HEK293 (cell line): ENCODE measurements around the gene TECR.
"Not testable (repeated sequence)": the region's sequence is repeated elsewhere in the genome, so short reads cannot be mapped to it uniquely, and the experiment has no call there.

Source experiments
- CTCF ChIA-PET: fragments of 350-600 bp; formaldehyde crosslinking; extraction: SDS; loops from one replicate; lab custom pipeline; 2021; ENCODE audit warnings: antibody characterized with exemption; lab: Yijun Ruan, JAX
- POLR2A ChIA-PET: fragments of 300-600 bp; formaldehyde crosslinking; extraction: SDS; loops from one replicate; lab custom pipeline; 2020; ENCODE audit warnings: antibody characterized with exemption, inconsistent platforms; lab: Yijun Ruan, JAX
- H3K27ac ChIP-seq: fragments of 200-500 bp; sonication (Bioruptor generic); 2 replicates; pipeline ENCODE4 v1.5.1; 2014; ENCODE audit warnings: low read depth, low read length, control low read depth, inconsistent platforms; ENCODE audit errors: extremely low read depth
- H3K36me3 ChIP-seq, 2 experiments: fragments of 200-500 bp in 1 of 2; sonication (Bioruptor generic) in 1 of 2; 1 replicate in 1 of 2; 2 replicates in 1 of 2; pipeline ENCODE4 v1.5.1; 2014 to 2017; ENCODE audit warnings: inconsistent platforms in 2 of 2, low read length in 2 of 2; ENCODE audit not compliant: control insufficient read depth in 2 of 2, insufficient read depth in 1 of 2
- H3K4me1 ChIP-seq: fragments of 200-500 bp; sonication (Bioruptor generic); 2 replicates; pipeline ENCODE4 v1.5.1; 2014; ENCODE audit warnings: mild to moderate bottlenecking, low read length, inconsistent platforms; ENCODE audit not compliant: control insufficient read depth, insufficient read depth
- H3K4me3 ChIP-seq: 2 replicates; pipeline ENCODE4 v1.5.1; 2011; ENCODE audit warnings: low read depth, mild to moderate bottlenecking, control low read depth, low read length, moderate library complexity
- H3K9me3 ChIP-seq: fragments of 200-500 bp; sonication (Bioruptor generic); 2 replicates; pipeline ENCODE4 v1.5.1; 2014; ENCODE audit warnings: low read depth, low read length, inconsistent platforms; ENCODE audit not compliant: control insufficient read depth, insufficient read depth
- HIC1 ChIP-seq: fragments of 450-650 bp; formaldehyde crosslinking; IDR thresholded peaks from 2 replicates; pipeline ENCODE4 v1.5.1; 2016; ENCODE audit warnings: missing biosample characterization, missing genetic modification characterization
- KLF1 ChIP-seq: fragments of 450-650 bp; formaldehyde crosslinking; IDR thresholded peaks from 2 replicates; pipeline ENCODE4 v1.5.1; 2016; ENCODE audit warnings: missing biosample characterization, missing genetic modification characterization
- KLF7 ChIP-seq: fragments of 450-650 bp; formaldehyde crosslinking; IDR thresholded peaks from 2 replicates; pipeline ENCODE4 v1.5.1; 2016; ENCODE audit warnings: missing biosample characterization, missing genetic modification characterization, borderline replicate concordance
- KLF8 ChIP-seq: fragments of 450-650 bp; formaldehyde crosslinking; IDR thresholded peaks from 2 replicates; pipeline ENCODE4 v1.5.1; 2016; ENCODE audit warnings: missing biosample characterization, missing genetic modification characterization
- KLF9 ChIP-seq: fragments of 450-650 bp; formaldehyde crosslinking; IDR thresholded peaks from 2 replicates; pipeline ENCODE4 v1.5.1; 2016; ENCODE audit warnings: missing biosample characterization, missing genetic modification characterization, low read depth
- SP2 ChIP-seq: fragments of 450-650 bp; formaldehyde crosslinking; IDR thresholded peaks from 2 replicates; pipeline ENCODE4 v1.5.1; 2016; ENCODE audit warnings: missing biosample characterization, missing genetic modification characterization
- WT1 ChIP-seq: fragments of 450-650 bp; formaldehyde crosslinking; IDR thresholded peaks from 2 replicates; pipeline ENCODE4 v1.5.1; 2016; ENCODE audit warnings: missing biosample characterization, missing genetic modification characterization
- ZBTB17 ChIP-seq: fragments of 450-650 bp; formaldehyde crosslinking; IDR thresholded peaks from 2 replicates; pipeline ENCODE4 v1.5.1; 2016; ENCODE audit warnings: missing biosample characterization, missing genetic modification characterization
- ZBTB20 ChIP-seq: fragments of 450-650 bp; formaldehyde crosslinking; IDR thresholded peaks from 2 replicates; pipeline ENCODE4 v1.5.1; 2016; ENCODE audit warnings: missing biosample characterization, missing genetic modification characterization
- ZBTB7A ChIP-seq: fragments of 450-650 bp; formaldehyde crosslinking; IDR thresholded peaks from 2 replicates; pipeline ENCODE4 v1.5.1; 2016; ENCODE audit warnings: low read depth, missing biosample characterization, missing genetic modification characterization
- ZIC2 ChIP-seq: fragments of 450-650 bp; formaldehyde crosslinking; IDR thresholded peaks from 2 replicates; pipeline ENCODE4 v1.5.1; 2016; ENCODE audit warnings: missing biosample characterization, missing genetic modification characterization
- ZNF341 ChIP-seq: fragments of 450-650 bp; formaldehyde crosslinking; IDR thresholded peaks from 2 replicates; pipeline ENCODE4; 2016; ENCODE audit warnings: low read depth, missing biosample characterization, missing genetic modification characterization
- ZNF398 ChIP-seq: fragments of 450-650 bp; formaldehyde crosslinking; IDR thresholded peaks from 2 replicates; pipeline ENCODE4 v1.5.1; 2017; ENCODE audit warnings: missing biosample characterization, missing genetic modification characterization
- ZNF548 ChIP-seq: fragments of 450-650 bp; formaldehyde crosslinking; IDR thresholded peaks from 2 replicates; pipeline ENCODE4 v1.5.1; 2016; ENCODE audit warnings: missing biosample characterization, missing genetic modification characterization
- ZNF76 ChIP-seq: fragments of 450-650 bp; formaldehyde crosslinking; IDR thresholded peaks from 2 replicates; pipeline ENCODE4; 2016; ENCODE audit warnings: low read depth, missing biosample characterization, missing genetic modification characterization, borderline replicate concordance
- ZSCAN5A ChIP-seq: fragments of 450-650 bp; formaldehyde crosslinking; IDR thresholded peaks from 2 replicates; pipeline ENCODE4 v1.5.1; 2016; ENCODE audit warnings: missing biosample characterization, missing genetic modification characterization
- TF ChIP-seq, protein P1 (sequence below): fragments of 450-650 bp; formaldehyde crosslinking; IDR thresholded peaks from 2 replicates; pipeline ENCODE4 v1.5.1; 2016; ENCODE audit warnings: missing biosample characterization, missing genetic modification characterization

TECR gene

GRCh38 chr19:14563989-14564651 lies 34.7 kb downstream of the TECR start:
- Histone ChIP-seq H3K4me1 (no peaks in the 10 kb centered on the region), H3K27ac (0 out of 2 replicates have a peak overlapping the region, but pooled peaks have one; percentile 16), H3K4me3 (no peak overlapping the region), H3K36me3 (peaks cover 0 to 38% of the 10 kb centered on the region in 2 experiments; a peak in 2 of 3 replicates), H3K9me3 (no peaks in the 10 kb centered on the region)
- POLR2A ChIA-PET: interaction anchor here (1.0 kb wide), 1 partner anchor 10 kb away, joined by 4 read pairs; no protein-coding TSS in a partner anchor
- TF ChIP-seq ZSCAN5A (tag by site-specific recombination): no peak
- no peak for TF ChIP-seq ZBTB20 (tag by site-specific recombination)
- peak; percentile 63 for TF ChIP-seq ZNF341
- TF ChIP-seq KLF8 (tag by site-specific recombination): peak; percentile 49; the same call in 1 of the 2 replicates
- no peak for TF ChIP-seq ZNF548
- CTCF ChIA-PET: interaction anchor here (1.4 kb wide), 1 partner anchor 10 kb away, joined by 4 read pairs; no protein-coding TSS in a partner anchor

DNA sequence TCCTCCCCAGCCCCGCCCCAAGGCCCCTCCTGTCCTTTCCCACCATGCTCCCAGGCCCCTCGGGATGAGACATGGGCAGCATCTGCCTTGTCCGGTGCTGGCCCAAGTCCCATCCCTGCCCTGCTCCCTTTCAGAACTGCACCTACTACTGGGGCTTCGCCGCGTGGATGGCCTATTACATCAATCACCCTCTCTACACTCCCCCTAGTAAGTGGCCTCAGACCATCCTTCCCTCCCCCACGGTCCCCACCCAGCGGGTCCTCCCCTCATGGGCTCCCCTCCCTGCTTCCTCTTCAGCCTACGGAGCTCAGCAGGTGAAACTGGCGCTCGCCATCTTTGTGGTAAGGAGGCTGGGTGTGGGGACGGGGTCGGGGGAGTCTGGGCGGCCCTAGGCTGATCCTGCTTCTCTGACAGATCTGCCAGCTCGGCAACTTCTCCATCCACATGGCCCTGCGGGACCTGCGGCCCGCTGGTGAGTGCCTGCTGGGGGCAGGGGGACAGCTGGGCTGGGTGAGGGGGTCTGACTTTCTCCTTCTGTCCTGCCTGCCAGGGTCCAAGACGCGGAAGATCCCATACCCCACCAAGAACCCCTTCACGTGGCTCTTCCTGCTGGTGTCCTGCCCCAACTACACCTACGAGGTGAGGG lies 35.4 kb downstream of the TECR start:
- H3K9me3 ChIP-seq, H3K27ac ChIP-seq, H3K4me1 ChIP-seq: not testable (repeated sequence)
- ChIA-PET CTCF (interaction anchor here (1.4 kb wide), 1 partner anchor 9 kb away, joined by 4 read pairs; no protein-coding TSS in a partner anchor), POLR2A (interaction anchor here (0.6 to 1.0 kb wide), 2 partner anchors 10 to 22 kb away, joined by 3 to 4 read pairs; no protein-coding TSS in a partner anchor)
- peaks cover 0 to 42% of the 10 kb centered on the region in 2 experiments; a peak in 2 of 3 replicates for H3K36me3 ChIP-seq
- TF ChIP-seq SP2 (tag by site-specific recombination): peak; percentile 43
- TF ChIP-seq ZNF398 (tag by site-specific recombination): peak; percentile 35; the same call in 1 of the 2 replicates
- peak; percentile 85 for TF ChIP-seq KLF8 (tag by site-specific recombination)
- 0 out of 2 replicates have a peak, but pooled peaks have one; percentile 16 for TF ChIP-seq KLF7 (tag by site-specific recombination)
- peak; percentile 36; the same call in 1 of the 2 replicates for TF ChIP-seq ZNF76 (tag by site-specific recombination)
- TF ChIP-seq ZBTB17: peak; percentile 79
- peak; percentile 56; the same call in 1 of the 2 replicates for TF ChIP-seq WT1 (tag by site-specific recombination)
- TF ChIP-seq, protein P1, sequence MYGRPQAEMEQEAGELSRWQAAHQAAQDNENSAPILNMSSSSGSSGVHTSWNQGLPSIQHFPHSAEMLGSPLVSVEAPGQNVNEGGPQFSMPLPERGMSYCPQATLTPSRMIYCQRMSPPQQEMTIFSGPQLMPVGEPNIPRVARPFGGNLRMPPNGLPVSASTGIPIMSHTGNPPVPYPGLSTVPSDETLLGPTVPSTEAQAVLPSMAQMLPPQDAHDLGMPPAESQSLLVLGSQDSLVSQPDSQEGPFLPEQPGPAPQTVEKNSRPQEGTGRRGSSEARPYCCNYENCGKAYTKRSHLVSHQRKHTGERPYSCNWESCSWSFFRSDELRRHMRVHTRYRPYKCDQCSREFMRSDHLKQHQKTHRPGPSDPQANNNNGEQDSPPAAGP (tag by site-specific recombination): peak; percentile 76; the same call in 1 of the 2 replicates
- TF ChIP-seq KLF1 (tag by site-specific recombination): peak; percentile 98
- 0 out of 2 replicates have a peak, but pooled peaks have one; percentile 31 for TF ChIP-seq KLF9 (tag by site-specific recombination)
- TF ChIP-seq ZIC2: peak; percentile 36; the same call in 1 of the 2 replicates
- TF ChIP-seq ZBTB7A (tag by site-specific recombination): 0 out of 2 replicates have a peak, but pooled peaks have one; percentile 11
- TF ChIP-seq HIC1 (tag by site-specific recombination): peak; percentile 28; the same call in 1 of the 2 replicates
- TF ChIP-seq, all 188 proteins: peak for 13; not testable (repeated sequence) for 175
- H3K4me3 ChIP-seq: not testable (repeated sequence)
